PFSK-1 (cell line): Measurements from ENCODE around the gene ANXA2.

Experiments
- FOXP2 ChIP-seq: optimal IDR thresholded peaks from 2 replicates; pipeline ENCODE3; 2011; ENCODE audit warnings: borderline replicate concordance, control low read depth, inconsistent platforms; ENCODE audit not compliant: insufficient read depth; ENCODE audit errors: extremely low read length, extremely low read depth
- POLR2AphosphoS5 ChIP-seq: IDR thresholded peaks from 2 replicates; pipeline ENCODE4 v1.6.1; 2012; ENCODE audit warnings: low read depth, mild to moderate bottlenecking, control low read depth, low read length, moderate library complexity
- SIN3A ChIP-seq: IDR thresholded peaks from 2 replicates; pipeline ENCODE4 v1.6.1; 2012; ENCODE audit warnings: mild to moderate bottlenecking, low read length, moderate library complexity, borderline replicate concordance; ENCODE audit not compliant: insufficient read depth
- TAF1 ChIP-seq: IDR thresholded peaks from 2 replicates; pipeline ENCODE4 v1.6.1; 2012; ENCODE audit warnings: low read length, control low read depth, borderline replicate concordance; ENCODE audit not compliant: insufficient read depth
- TF ChIP-seq, protein P1 (sequence below), 2 experiments: IDR thresholded peaks; 2 replicates each; pipeline versions ENCODE4 v1.6.1 to v1.8.0; 2011 to 2012; ENCODE audit warnings: low read depth in 2 of 2, low read length in 2 of 2, control low read depth in 1 of 2, inconsistent platforms in 1 of 2, mild to moderate bottlenecking in 1 of 2, moderate library complexity in 1 of 2; ENCODE audit not compliant: insufficient read depth in 1 of 2

ANXA2 gene

DNA sequence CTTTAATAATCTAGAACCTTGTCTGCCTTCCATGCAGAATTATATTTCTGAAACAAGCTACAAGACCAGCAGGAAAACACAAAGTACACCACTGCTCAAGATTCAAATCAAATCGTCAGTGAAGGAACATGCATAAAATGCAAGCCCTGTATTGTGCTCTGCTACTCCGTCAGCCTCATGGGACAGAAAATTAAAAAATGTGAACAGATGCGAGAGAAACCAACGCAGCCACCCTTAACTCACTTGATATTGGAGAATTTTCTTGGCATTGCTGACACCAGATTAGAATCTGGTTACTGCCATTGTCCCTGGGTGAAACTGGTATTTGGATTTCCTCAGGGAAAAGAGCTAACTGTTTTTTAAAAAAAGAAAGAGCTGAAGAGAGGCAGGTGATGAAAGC is 23.6 kb downstream of the ANXA2 start:
- TF ChIP-seq, protein P1, sequence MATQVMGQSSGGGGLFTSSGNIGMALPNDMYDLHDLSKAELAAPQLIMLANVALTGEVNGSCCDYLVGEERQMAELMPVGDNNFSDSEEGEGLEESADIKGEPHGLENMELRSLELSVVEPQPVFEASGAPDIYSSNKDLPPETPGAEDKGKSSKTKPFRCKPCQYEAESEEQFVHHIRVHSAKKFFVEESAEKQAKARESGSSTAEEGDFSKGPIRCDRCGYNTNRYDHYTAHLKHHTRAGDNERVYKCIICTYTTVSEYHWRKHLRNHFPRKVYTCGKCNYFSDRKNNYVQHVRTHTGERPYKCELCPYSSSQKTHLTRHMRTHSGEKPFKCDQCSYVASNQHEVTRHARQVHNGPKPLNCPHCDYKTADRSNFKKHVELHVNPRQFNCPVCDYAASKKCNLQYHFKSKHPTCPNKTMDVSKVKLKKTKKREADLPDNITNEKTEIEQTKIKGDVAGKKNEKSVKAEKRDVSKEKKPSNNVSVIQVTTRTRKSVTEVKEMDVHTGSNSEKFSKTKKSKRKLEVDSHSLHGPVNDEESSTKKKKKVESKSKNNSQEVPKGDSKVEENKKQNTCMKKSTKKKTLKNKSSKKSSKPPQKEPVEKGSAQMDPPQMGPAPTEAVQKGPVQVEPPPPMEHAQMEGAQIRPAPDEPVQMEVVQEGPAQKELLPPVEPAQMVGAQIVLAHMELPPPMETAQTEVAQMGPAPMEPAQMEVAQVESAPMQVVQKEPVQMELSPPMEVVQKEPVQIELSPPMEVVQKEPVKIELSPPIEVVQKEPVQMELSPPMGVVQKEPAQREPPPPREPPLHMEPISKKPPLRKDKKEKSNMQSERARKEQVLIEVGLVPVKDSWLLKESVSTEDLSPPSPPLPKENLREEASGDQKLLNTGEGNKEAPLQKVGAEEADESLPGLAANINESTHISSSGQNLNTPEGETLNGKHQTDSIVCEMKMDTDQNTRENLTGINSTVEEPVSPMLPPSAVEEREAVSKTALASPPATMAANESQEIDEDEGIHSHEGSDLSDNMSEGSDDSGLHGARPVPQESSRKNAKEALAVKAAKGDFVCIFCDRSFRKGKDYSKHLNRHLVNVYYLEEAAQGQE (IDR thresholded peaks at IDR 0.05; ENCODE audit: insufficient read depth in 1 of 2, low read depth in 2 of 2, low read length in 2 of 2), result no peak
- TF ChIP-seq POLR2AphosphoS5 (no peak; the same call in 1 of the 2 replicates), TAF1 (no peak), FOXP2 (no peak), SIN3A (no peak)

DNA sequence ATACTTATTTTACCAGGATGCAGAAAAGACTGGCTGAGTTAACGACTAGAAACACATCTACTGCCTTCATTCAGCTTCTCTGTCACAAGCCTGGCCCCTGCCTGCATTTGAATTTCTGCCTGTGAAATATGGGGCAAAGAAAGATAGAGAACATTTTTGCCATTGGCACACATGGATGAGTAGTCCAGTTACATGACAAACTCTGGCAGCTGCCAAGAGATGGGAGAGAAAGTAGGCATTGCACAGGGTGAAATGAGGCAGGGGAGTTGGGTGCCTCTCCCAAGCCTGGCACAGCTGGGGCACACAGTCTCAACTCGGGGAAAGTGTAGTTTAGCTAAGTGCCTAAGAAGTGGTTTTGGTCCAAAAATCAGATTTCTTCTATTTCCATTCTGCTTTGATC is 24.0 kb downstream of the ANXA2 start:
- no peak for TF ChIP-seq SIN3A

DNA sequence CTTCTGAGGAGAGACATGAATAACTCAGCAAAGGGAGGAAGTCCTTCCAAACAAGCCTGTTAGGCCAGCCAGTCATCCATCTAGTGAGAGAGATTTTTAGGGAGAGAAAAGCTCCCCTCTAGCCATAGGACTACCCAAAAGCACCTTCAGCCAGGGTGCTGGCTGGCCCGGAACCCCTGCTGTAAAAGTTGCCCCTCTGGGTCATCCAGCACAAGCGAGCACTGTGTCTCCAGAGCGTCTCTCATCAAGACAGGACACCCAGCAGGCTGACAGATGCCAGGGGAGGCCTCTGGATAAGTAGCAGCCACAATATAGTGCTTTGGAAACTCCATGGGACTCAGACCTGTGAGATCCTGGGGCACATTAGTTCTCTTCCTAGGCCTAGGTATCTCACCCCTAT is 24.5 kb downstream of the ANXA2 start:
- TF ChIP-seq FOXP2 (no peak), SIN3A (no peak), TAF1 (no peak), POLR2AphosphoS5 (no peak)
- TF ChIP-seq, protein P1 (IDR thresholded peaks at IDR 0.05; ENCODE audit: insufficient read depth in 1 of 2, low read depth in 2 of 2, low read length in 2 of 2), result no peak

DNA sequence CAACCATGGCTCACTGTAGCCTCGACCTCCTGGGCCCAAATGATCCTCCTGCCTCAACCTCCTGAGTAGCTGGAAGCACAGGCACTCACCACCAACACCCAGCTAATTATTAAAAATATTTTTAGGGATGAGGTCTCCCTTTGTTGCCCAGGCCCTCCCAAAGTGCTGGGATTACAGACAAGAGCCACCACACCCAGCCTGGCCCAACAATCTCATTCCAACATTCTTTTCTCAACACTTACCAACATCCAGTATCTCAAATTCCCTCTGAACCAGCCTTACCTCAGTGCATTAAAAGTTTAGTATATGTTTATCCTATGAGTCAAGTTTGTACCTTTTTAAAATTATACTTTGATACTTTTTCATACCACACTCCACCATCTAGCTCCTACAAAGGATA is 25.0 kb downstream of the ANXA2 start:
- TF ChIP-seq TAF1 (no peak), POLR2AphosphoS5 (no peak; the same call in 1 of the 2 replicates), FOXP2 (no peak), SIN3A (no peak)
- TF ChIP-seq, protein P1 (IDR thresholded peaks at IDR 0.05; ENCODE audit: insufficient read depth in 1 of 2, low read depth in 2 of 2, low read length in 2 of 2), result no peak

DNA sequence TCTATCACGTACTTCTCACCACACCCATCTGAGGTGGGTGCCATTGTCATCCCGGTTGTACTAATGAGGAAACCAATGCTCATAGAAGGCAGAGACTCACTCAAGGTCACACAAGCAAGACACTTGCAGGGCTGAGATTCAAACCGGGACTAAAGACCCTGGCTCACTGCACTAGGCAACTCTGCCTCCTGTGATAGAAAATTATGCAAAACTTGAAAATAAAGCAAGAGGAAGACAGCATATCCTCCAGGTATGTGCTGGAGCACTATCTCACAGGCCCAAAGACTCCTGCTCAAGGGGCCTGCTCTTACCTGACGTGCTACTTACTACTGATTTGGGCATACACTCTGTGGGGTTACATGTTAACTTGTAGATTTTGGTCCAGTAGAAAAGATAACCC is 25.6 kb downstream of the ANXA2 start:
- TF ChIP-seq, protein P1 (IDR thresholded peaks at IDR 0.05; ENCODE audit: insufficient read depth in 1 of 2, low read depth in 2 of 2, low read length in 2 of 2), result no peak
- TF ChIP-seq FOXP2, result no peak
- TF ChIP-seq POLR2AphosphoS5, result no peak; the same call in 1 of the 2 replicates
